GM18502 (cell line): ENCODE results near the gene ZNF2.

Source experiments
- ATAC-seq: cut with Tn5 transposase; IDR thresholded peaks from one replicate; pipeline ENCODE4 v1.9.1; 2021; ENCODE audit warnings: mild to moderate bottlenecking; ENCODE audit not compliant: unreplicated experiment, poor library complexity

The ZNF2 gene

GRCh38 chr2:95203911-95204310 is 38.3 kb downstream of the ZNF2 start:
- no peak for ATAC-seq

GRCh38 chr2:95204396-95204795 is 38.8 kb downstream of the ZNF2 start:
- ATAC-seq, result no peak

- no peak for ATAC-seq
These were observed 40.5 kb downstream of the ZNF2 start for GRCh38 chr2:95206096-95206495.

DNA sequence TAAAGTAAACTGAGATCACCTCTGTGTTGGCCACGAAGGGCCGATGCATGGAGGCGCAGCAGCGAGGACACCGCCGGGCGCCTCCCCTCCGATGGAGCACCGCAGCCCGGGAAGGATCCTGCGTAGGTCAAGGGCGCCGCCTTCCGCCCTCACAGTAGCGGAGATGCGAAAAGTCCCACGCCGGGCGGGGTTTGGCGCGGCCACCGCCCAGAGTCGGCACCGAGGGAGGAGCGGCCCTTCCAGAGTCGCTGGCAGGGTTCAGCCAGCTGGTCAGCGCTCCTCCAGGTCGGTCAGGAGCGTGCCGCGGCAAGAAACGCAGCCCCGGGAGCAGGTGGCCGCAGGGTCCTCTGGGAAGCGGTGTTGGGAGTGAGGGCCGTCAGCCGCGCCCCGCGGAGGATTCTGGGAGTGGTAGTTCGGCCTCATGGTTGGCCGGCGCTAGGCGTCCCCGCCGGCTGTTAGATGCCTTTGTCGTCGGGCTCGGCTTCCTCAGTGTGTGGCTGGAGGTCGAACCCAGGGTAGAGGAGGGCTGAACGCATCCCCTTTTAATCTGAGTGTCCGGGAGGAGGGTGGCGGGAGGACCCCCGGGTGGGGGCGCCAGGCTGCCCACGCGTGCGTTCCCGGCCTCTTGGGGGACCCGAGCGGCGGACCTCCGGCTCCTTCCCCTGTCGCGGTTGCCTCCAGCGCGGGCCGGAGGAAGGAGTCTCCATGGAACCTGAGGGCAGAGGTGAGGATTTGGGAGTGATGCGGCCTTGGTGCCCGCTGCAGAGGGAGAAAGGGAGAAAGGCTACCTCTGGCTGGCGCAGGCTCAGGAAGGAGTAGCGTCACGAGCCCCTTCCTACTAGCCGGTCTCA is 41.7 kb downstream of the ZNF2 start, which contains the start of gene ZNF892:
ZNF892 (plus strand) TSS at position 411 of the 851 bp plus-strand sequence; CDS start at position 706, 295 bp downstream.
- peak; percentile 97 for ATAC-seq

GRCh38 chr2:95208106-95208505 is 42.5 kb downstream of the ZNF2 start:
- ATAC-seq, result no peak

GRCh38 chr2:95215018-95215612 is 49.5 kb downstream of the ZNF2 start:
- ATAC-seq, result no peak

DNA sequence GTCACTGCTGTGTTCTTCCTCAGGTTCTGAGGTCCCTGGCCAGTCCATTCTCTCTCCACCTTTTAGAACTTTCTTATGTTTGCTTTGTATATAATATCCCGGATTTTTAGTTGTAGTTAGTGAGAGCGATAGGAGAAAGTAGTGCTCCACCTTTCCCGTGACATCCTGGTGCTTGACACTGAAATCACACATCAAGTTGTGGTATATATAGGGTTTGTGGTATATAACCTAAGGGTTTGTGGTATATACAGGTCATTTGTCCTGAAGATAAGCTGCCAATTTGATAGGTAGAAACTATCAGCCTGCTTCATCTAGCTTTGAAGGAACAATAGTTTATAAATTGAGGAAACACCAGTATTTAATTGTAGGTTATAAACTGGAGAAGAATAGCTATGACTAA is 54.8 kb downstream of the ZNF2 start:
- ATAC-seq, result no peak

GRCh38 chr2:95225658-95226057 is 60.0 kb downstream of the ZNF2 start:
- no peak for ATAC-seq

DNA sequence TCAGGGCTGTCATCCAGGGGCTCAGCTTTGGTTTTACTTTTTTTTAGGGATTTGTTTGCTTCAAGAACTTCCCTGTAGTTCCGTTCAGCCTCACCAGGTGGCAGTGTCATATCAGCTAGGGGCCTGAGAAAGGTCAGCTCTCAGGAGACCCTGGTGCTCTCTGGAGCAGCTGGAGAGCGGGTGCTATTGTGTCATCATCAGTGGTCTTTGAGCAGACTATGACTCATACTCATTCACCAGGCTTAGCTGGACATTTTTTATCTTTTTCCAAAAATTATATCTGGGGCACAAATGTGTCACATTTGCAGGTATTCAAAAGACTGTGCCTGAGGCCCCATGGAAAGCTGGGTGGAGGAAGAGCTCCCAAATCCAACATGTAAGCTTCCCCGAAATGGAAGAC is 66.1 kb downstream of the ZNF2 start:
- no peak for ATAC-seq

DNA sequence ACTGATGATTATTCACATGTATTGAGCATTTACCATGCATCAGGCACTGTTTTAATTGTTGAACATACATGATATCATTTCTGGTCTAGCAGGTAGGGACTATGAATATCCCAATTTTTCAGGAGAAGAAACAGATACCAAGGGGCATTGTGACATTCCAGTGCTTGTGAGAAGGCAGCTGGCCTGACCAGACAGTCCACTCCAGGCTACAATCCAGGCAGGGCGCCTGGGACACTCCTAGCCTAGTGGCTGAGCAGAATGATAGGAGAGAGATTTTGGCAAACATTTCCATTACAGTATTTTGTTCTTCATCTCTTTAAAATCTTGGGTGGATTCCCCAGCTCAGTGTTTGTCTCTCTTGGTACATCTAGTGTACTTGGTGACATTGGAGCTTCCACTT is 66.6 kb downstream of the ZNF2 start:
- ATAC-seq, result no peak
